Ishikawa (cell line): Measurements from ENCODE around the gene SLCO2A1.

ENCODE experiments used
- CEBPB ChIP-seq: IDR thresholded peaks from 2 replicates; pipeline ENCODE4 v1.6.1; 2012
- CREB1 ChIP-seq: IDR thresholded peaks from 2 replicates; pipeline ENCODE4 v1.6.1; 2012; ENCODE audit warnings: low read depth
- EGR1 ChIP-seq: IDR thresholded peaks from 2 replicates; pipeline ENCODE4 v1.6.1; 2012
- EP300 ChIP-seq: IDR thresholded peaks from 2 replicates; pipeline ENCODE4 v1.6.1; 2012; ENCODE audit warnings: borderline replicate concordance
- FOXM1 ChIP-seq: IDR thresholded peaks from 2 replicates; pipeline ENCODE4 v1.6.1; 2012; ENCODE audit warnings: low read depth, borderline replicate concordance
- NFIC ChIP-seq: IDR thresholded peaks from 2 replicates; pipeline ENCODE4 v1.6.1; 2012
- RAD21 ChIP-seq: IDR thresholded peaks from 2 replicates; pipeline ENCODE4 v1.6.1; 2012; ENCODE audit warnings: low read depth
- REST ChIP-seq: IDR thresholded peaks from 2 replicates; pipeline ENCODE4 v1.6.1; 2012; ENCODE audit warnings: low read depth, mild to moderate bottlenecking
- TAF1 ChIP-seq: IDR thresholded peaks from 2 replicates; pipeline ENCODE4 v1.6.1; 2012; ENCODE audit warnings: low read depth, mild to moderate bottlenecking
- TCF12 ChIP-seq: IDR thresholded peaks from 2 replicates; pipeline ENCODE4 v1.6.1; 2012; ENCODE audit warnings: low read depth
- TEAD4 ChIP-seq: IDR thresholded peaks from 2 replicates; pipeline ENCODE4 v1.6.1; 2012
- YY1 ChIP-seq: IDR thresholded peaks from 2 replicates; pipeline ENCODE4 v1.6.1; 2012; ENCODE audit warnings: low read depth
- ZBTB7A ChIP-seq: IDR thresholded peaks from 2 replicates; pipeline ENCODE4 v1.6.1; 2012; ENCODE audit warnings: low read depth
- TF ChIP-seq, protein P1 (sequence below): IDR thresholded peaks from 2 replicates; pipeline ENCODE4 v1.6.1; 2012
- TF ChIP-seq, protein P2 (sequence below): IDR thresholded peaks from 2 replicates; pipeline ENCODE4 v1.6.1; 2012

The SLCO2A1 gene

DNA sequence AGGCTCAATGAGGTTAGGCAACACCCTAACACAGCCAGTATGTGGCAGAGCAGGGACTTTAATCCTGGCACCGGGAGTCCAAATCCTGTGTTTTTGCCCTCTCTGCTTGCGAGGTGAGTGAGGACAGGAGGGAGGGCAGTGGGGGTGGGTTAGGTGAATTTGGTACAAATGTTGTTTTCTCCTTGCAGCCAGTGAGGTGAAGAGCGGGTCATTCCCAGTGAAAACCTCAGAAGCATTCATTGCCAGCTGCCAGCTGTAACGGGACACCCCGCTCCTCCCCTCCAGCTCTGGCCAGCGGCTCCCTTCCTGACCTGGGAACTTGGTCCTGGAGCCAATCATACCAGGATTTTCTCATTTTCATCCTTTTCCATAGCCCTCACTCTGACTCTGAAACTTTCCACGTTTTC is 88.3 kb downstream of the SLCO2A1 start:
- TF ChIP-seq RAD21 (no peak), YY1 (no peak), ZBTB7A (no peak), FOXM1 (no peak), TCF12 (no peak), CREB1 (no peak)

- TF ChIP-seq CREB1 (no peak), REST (no peak), TAF1 (no peak), EGR1 (no peak), RAD21 (no peak), TCF12 (no peak), FOXM1 (no peak), ZBTB7A (no peak), TEAD4 (no peak), EP300 (no peak), CEBPB (no peak), NFIC (no peak), YY1 (no peak)
- TF ChIP-seq, protein P1, sequence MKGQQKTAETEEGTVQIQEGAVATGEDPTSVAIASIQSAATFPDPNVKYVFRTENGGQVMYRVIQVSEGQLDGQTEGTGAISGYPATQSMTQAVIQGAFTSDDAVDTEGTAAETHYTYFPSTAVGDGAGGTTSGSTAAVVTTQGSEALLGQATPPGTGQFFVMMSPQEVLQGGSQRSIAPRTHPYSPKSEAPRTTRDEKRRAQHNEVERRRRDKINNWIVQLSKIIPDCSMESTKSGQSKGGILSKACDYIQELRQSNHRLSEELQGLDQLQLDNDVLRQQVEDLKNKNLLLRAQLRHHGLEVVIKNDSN: no peak
- TF ChIP-seq, protein P2, sequence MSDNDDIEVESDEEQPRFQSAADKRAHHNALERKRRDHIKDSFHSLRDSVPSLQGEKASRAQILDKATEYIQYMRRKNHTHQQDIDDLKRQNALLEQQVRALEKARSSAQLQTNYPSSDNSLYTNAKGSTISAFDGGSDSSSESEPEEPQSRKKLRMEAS: no peak
These were observed 89.2 kb downstream of the SLCO2A1 start for GRCh38 chr3:133940536-133940935.

DNA sequence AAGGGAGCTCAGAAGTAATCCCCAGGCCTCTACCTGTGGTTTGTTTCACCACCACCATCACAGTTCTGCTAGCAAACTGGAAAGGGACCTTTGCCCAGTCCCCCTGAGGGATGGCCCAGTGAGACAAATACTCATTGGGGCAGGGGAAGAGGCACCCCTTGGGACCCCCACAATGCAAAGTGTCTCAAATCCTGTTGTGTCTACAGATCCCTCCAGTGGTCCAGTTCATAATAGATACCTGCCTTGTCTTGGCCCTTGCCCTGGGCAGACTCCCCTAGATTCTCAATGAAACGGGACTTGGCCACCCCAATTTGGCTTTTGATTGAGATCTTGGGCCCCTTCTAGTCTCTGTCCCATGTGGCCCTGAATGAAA is 90.3 kb downstream of the SLCO2A1 start:
- TF ChIP-seq EGR1: no peak

DNA sequence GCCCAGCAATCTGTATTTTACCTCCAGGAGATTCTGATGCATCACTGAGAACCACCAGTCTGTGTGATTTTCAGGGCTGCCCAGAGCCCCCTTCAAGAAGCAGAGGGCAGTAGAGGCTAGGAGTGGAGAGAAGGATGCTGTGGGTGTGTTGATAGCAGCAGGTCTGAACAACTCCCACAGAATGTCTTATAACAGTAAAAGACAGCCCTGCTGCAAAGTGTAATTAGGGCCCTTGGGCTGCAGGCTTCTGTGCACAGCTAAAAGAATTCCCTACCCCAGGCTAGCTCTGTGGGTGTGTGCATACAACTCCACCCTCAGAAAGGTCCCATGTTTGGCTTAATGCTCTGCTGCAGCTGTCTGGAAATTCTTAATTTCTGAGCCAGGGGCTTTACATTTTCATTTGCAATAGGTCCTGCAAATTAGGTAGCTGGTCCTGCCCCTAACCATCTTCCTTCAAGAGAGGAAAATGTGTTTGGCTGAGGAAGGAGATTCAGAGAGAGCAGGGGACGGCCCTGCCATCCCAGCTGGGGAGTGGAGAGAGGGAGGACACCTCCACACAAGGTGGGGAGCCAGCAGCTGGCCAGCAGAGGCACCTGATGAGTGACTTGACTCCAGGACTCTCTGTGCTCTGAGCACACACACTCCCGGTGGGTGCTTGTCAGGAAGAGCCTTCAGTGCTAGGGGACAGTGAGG is 90.8 kb downstream of the SLCO2A1 start:
- TF ChIP-seq, protein P2: no peak
- no peak for TF ChIP-seq YY1
- TF ChIP-seq, protein P1: no peak
- TF ChIP-seq RAD21: peak; percentile 13; the same call in 1 of the 2 replicates

GRCh38 chr3:133937756-133938601 is 91.7 kb downstream of the SLCO2A1 start:
- TF ChIP-seq CEBPB (no peak), TAF1 (no peak), YY1 (no peak), ZBTB7A (no peak), TEAD4 (no peak)
- TF ChIP-seq, protein P2: no peak
- TF ChIP-seq, protein P1: no peak

DNA sequence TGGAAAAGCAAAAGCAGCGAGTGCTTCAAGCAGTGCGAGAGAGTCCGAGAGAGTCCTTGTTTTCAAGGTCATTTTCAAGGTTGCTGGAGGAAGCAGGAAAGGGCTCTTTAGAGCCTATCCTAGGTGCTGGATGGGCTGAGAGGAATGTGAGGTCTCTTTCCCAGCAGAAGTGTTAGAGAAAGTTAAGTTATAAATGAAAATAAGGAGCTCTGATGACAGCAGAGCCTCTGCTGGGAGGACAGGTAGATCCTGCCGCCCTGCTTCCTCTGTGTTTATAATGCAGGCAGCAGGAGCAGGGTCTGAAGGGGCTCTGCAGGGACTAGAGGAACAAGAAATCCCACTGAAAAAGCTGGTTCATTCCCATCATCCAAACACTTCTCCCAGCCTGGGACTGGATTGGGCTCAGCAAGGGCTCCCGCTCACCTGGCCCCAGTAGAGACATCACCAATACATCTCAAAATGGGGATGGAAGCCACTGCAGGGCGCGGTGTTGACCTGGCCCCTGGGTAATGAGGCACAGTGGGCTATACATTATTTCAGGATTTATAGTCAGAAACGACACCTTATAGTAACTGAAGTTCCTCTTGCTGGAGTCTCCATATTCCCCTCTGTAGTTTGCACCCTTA is 92.6 kb downstream of the SLCO2A1 start:
- TF ChIP-seq NFIC: no peak
- TF ChIP-seq TEAD4: no peak
- TF ChIP-seq CEBPB: no peak
- TF ChIP-seq RAD21: no peak
- TF ChIP-seq EP300: no peak
- no peak for TF ChIP-seq TCF12
- TF ChIP-seq EGR1: no peak
- TF ChIP-seq ZBTB7A: no peak
- no peak for TF ChIP-seq REST
- no peak for TF ChIP-seq CREB1
- TF ChIP-seq, protein P2: no peak
- TF ChIP-seq FOXM1: no peak
- TF ChIP-seq, protein P1: no peak
- TF ChIP-seq TAF1: no peak
- TF ChIP-seq YY1: no peak
